WTC11 (cell line): Measurements from ENCODE around the gene TULP3. TPM values are rescaled to one million over a fixed set of nuclear protein-coding genes. Genes with fewer than 3 reads are reported as not detected.

Experiments
- ATAC-seq: fragments of 200-7000 bp; cut with Tn5 transposase; 2 replicates; pipeline ENCODE4 v1.10.0; 2021; ENCODE audit warnings: mild to moderate bottlenecking, moderate library complexity
- CTCF ChIA-PET: fragments of 300-600 bp; sonication (Branson Sonifier 250); formaldehyde crosslinking; loops from one replicate; lab custom pipeline; 2021; ENCODE audit warnings: antibody characterized with exemption; lab: Charles Lee
- POLR2A ChIA-PET: fragments of 350-600 bp; sonication (Branson Sonifier 250); formaldehyde crosslinking; loops from one replicate; lab custom pipeline; 2021; ENCODE audit warnings: antibody characterized with exemption; lab: Charles Lee
- DNase-seq: peaks from one replicate; pipeline ENCODE4 v3.0.0; 2021; ENCODE audit warnings: low spot score
- H3K27ac Mint-ChIP-seq: 2 replicates; pipeline ENCODE4 v1.8.0; 2021; ENCODE audit warnings: mixed read lengths
- H3K27me3 Mint-ChIP-seq: 2 replicates; pipeline ENCODE4 v1.8.0; 2021; ENCODE audit warnings: low read depth, mild to moderate bottlenecking, moderate library complexity, mixed read lengths
- H3K36me3 Mint-ChIP-seq: 2 replicates; pipeline ENCODE4 v1.8.0; 2021; ENCODE audit warnings: mixed read lengths
- H3K4me1 Mint-ChIP-seq: 2 replicates; pipeline ENCODE4 v1.8.0; 2022; ENCODE audit warnings: mixed read lengths
- H3K4me3 Mint-ChIP-seq: 2 replicates; pipeline ENCODE4 v1.8.0; 2021; ENCODE audit warnings: mild to moderate bottlenecking, moderate library complexity, mixed read lengths
- H3K9me3 Mint-ChIP-seq: 2 replicates; pipeline ENCODE4 v1.8.0; 2021; ENCODE audit warnings: mixed read lengths
- ATF3 ChIP-seq: sonication (generic); formaldehyde crosslinking; conservative IDR thresholded peaks from 2 replicates; pipeline ENCODE4 v1.8.1; 2022; ENCODE audit warnings: mild to moderate bottlenecking, missing genetic modification reagents
- ATF6 ChIP-seq: sonication (generic); formaldehyde crosslinking; IDR thresholded peaks from 2 replicates; pipeline ENCODE4 v1.8.1; 2023; ENCODE audit warnings: mild to moderate bottlenecking, missing genetic modification reagents
- E2F1 ChIP-seq: sonication (generic); formaldehyde crosslinking; IDR thresholded peaks from 2 replicates; pipeline ENCODE4 v1.8.0; 2022; ENCODE audit warnings: mild to moderate bottlenecking, missing genetic modification reagents
- E2F5 ChIP-seq: sonication (generic); formaldehyde crosslinking; IDR thresholded peaks from 2 replicates; pipeline ENCODE4 v1.8.1; 2022; ENCODE audit warnings: mild to moderate bottlenecking, moderate library complexity, missing genetic modification reagents
- FOXK1 ChIP-seq: sonication (generic); formaldehyde crosslinking; IDR thresholded peaks from 2 replicates; pipeline ENCODE4 v1.8.0; 2022; ENCODE audit warnings: mild to moderate bottlenecking, moderate library complexity, missing genetic modification reagents
- FOXP1 ChIP-seq: sonication (generic); formaldehyde crosslinking; IDR thresholded peaks from 2 replicates; pipeline ENCODE4 v1.8.0; 2022; ENCODE audit warnings: missing genetic modification reagents, mild to moderate bottlenecking, moderate library complexity, borderline replicate concordance
- HMGA2 ChIP-seq: fragments of 250-450 bp; sonication (Bioruptor Pico); IDR thresholded peaks from 2 replicates; pipeline ENCODE4 v1.4.0; 2021; ENCODE audit warnings: mild to moderate bottlenecking, moderate library complexity
- JUN ChIP-seq: sonication (generic); formaldehyde crosslinking; IDR thresholded peaks from 2 replicates; pipeline ENCODE4 v1.8.0; 2023; ENCODE audit warnings: mild to moderate bottlenecking, missing genetic modification reagents
- MAX ChIP-seq: sonication (generic); formaldehyde crosslinking; IDR thresholded peaks from 2 replicates; pipeline ENCODE4 v1.8.0; 2022; ENCODE audit warnings: mild to moderate bottlenecking, missing genetic modification reagents
- NR3C1 ChIP-seq: sonication (generic); formaldehyde crosslinking; conservative IDR thresholded peaks from 2 replicates; pipeline ENCODE4 v1.8.1; 2023; ENCODE audit warnings: low read depth, mild to moderate bottlenecking, missing genetic modification reagents
- OVOL2 ChIP-seq: fragments of 250-450 bp; sonication (Bioruptor Pico); IDR thresholded peaks from 2 replicates; pipeline ENCODE4 v1.9.0; 2021; ENCODE audit warnings: mild to moderate bottlenecking, borderline replicate concordance
- PRDM15 ChIP-seq: sonication (generic); formaldehyde crosslinking; IDR thresholded peaks from 2 replicates; pipeline ENCODE4 v1.8.0; 2022; ENCODE audit warnings: missing genetic modification reagents
- PREB ChIP-seq: sonication (generic); formaldehyde crosslinking; IDR thresholded peaks from 2 replicates; pipeline ENCODE4 v1.8.1; 2022; ENCODE audit warnings: mild to moderate bottlenecking, missing genetic modification reagents, moderate library complexity, borderline replicate concordance
- PRRX2 ChIP-seq: fragments of 250-450 bp; sonication (Bioruptor Pico); IDR thresholded peaks from 2 replicates; pipeline ENCODE4 v1.8.0; 2021; ENCODE audit warnings: mild to moderate bottlenecking
- TCF7 ChIP-seq: sonication (generic); formaldehyde crosslinking; IDR thresholded peaks from 2 replicates; pipeline ENCODE4 v1.8.0; 2022; ENCODE audit warnings: mild to moderate bottlenecking, low read depth, missing genetic modification reagents, moderate library complexity
- TEAD1 ChIP-seq: sonication (generic); formaldehyde crosslinking; IDR thresholded peaks from 2 replicates; pipeline ENCODE4 v1.8.0; 2022; ENCODE audit warnings: mild to moderate bottlenecking, missing genetic modification reagents
- ZMAT4 ChIP-seq: fragments of 250-450 bp; sonication (Bioruptor Pico); IDR thresholded peaks from 2 replicates; pipeline ENCODE4 v1.9.0; 2021; ENCODE audit warnings: mild to moderate bottlenecking
- ZNF138 ChIP-seq: sonication (generic); formaldehyde crosslinking; conservative IDR thresholded peaks from 2 replicates; pipeline ENCODE4 v1.8.1; 2022; ENCODE audit warnings: mild to moderate bottlenecking, moderate library complexity, missing genetic modification reagents
- ZNF425 ChIP-seq: fragments of 250-450 bp; sonication (Bioruptor Pico); conservative IDR thresholded peaks from 2 replicates; pipeline ENCODE4 v1.9.0; 2021; ENCODE audit warnings: mild to moderate bottlenecking
- ZSCAN18 ChIP-seq: fragments of 250-450 bp; sonication (Bioruptor Pico); IDR thresholded peaks from 2 replicates; pipeline ENCODE4 v2.1.2; 2022; ENCODE audit warnings: mild to moderate bottlenecking, moderate library complexity
- total RNA-seq: library from RNA; stranded (reverse); gene quantifications from 3 replicates; pipeline ENCODE4 v1.2.3, GENCODE V29; 2021

The TULP3 gene
- total RNA-seq, 1 experiment from 2014 or later: 17.4 TPM

- Mint-ChIP-seq H3K27me3 (no peaks in the 10 kb centered on the region), H3K36me3 (peaks cover 23% of the 10 kb centered on the region), H3K9me3 (0 out of 2 replicates have a peak, but pooled peaks cover 3% of the 10 kb centered on the region), H3K27ac (no peak overlapping the region), H3K4me1 (peaks cover 26% of the 10 kb centered on the region), H3K4me3 (no peak overlapping the region)
- ATAC-seq (no peak), DNase-seq (no peak)
- ChIA-PET POLR2A (no interaction called here), CTCF (interaction anchor here (0.9 to 1.5 kb wide), 4 partner anchors 16 to 105 kb away, joined by 3 to 8 read pairs (median 4); partner anchors contain the start of genes FOXM1 and RHNO1)
- TF ChIP-seq E2F1 (CRISPR knock-in tag) (no peak), MAX (no peak), NR3C1 (CRISPR knock-in tag) (no peak), PRDM15 (CRISPR knock-in tag) (no peak), PRRX2 (no peak), ZSCAN18 (no peak), ZMAT4 (CRISPR knock-in tag) (no peak), TEAD1 (CRISPR knock-in tag) (no peak), FOXK1 (CRISPR knock-in tag) (no peak), ZNF425 (CRISPR knock-in tag) (no peak), PREB (CRISPR knock-in tag) (no peak), ZNF138 (CRISPR knock-in tag) (no peak), JUN (CRISPR knock-in tag) (no peak), OVOL2 (no peak), HMGA2 (CRISPR knock-in tag) (no peak)
Observed at GRCh38 chr12:2982361-2982760, 91.7 kb downstream of the TULP3 start.

- DNase-seq (no peak), ATAC-seq (no peak)
- Mint-ChIP-seq H3K36me3 (peaks cover 26% of the 10 kb centered on the region), H3K27me3 (no peaks in the 10 kb centered on the region), H3K4me1 (peaks cover 20% of the 10 kb centered on the region), H3K9me3 (peaks cover 8% of the 10 kb centered on the region), H3K4me3 (no peak overlapping the region), H3K27ac (peak overlapping the region; percentile 66)
- ChIA-PET POLR2A (no interaction called here), CTCF (no interaction called here)
- TF ChIP-seq FOXP1 (CRISPR knock-in tag) (no peak), TCF7 (CRISPR knock-in tag) (no peak), ZSCAN18 (no peak), ATF6 (no peak), E2F5 (CRISPR knock-in tag) (no peak), ATF3 (CRISPR knock-in tag) (no peak)
Observed at GRCh38 chr12:2984249-2984648, 93.6 kb downstream of the TULP3 start.
